Measurements from ENCODE around the gene API5. TPM values are rescaled to one million over a fixed set of nuclear protein-coding genes. Genes with fewer than 3 reads are reported as not detected.

API5 gene
- total RNA-seq, 2 donors from 2014 or later, result 48.9 to 133 TPM

DNA sequence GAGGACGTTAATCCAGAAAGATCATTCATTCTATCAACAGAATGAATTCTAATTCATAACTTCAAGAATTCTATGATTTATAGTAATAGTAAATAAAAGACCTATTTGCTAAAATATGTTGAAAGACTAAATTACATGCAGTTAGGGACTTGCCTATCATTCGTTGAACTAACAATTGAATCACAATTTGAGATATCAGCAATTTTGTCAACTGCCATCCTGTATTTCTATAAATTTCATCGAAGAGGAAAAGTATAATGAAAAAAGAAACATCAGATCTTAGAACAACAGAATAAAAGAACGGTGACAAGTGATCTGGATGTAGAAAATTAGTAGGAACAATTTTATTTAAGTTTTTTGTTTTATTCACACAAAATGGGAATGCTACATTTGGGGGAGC, 42.5 kb downstream of the API5 start:
- TF ChIP-seq, protein P1, sequence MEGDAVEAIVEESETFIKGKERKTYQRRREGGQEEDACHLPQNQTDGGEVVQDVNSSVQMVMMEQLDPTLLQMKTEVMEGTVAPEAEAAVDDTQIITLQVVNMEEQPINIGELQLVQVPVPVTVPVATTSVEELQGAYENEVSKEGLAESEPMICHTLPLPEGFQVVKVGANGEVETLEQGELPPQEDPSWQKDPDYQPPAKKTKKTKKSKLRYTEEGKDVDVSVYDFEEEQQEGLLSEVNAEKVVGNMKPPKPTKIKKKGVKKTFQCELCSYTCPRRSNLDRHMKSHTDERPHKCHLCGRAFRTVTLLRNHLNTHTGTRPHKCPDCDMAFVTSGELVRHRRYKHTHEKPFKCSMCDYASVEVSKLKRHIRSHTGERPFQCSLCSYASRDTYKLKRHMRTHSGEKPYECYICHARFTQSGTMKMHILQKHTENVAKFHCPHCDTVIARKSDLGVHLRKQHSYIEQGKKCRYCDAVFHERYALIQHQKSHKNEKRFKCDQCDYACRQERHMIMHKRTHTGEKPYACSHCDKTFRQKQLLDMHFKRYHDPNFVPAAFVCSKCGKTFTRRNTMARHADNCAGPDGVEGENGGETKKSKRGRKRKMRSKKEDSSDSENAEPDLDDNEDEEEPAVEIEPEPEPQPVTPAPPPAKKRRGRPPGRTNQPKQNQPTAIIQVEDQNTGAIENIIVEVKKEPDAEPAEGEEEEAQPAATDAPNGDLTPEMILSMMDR (IDR thresholded peaks at IDR 0.05), result no peak
- Histone ChIP-seq H3K27me3 (replicated peaks; ENCODE audit: insufficient read depth) (no peaks in the 10 kb centered on the region), H3K4me1 (ENCODE audit: control insufficient read depth in 1 of 2, low read depth in 2 of 2) (peaks cover 3 to 6% of the 10 kb centered on the region in 2 donors), H3K4me3 (no peak overlapping the region), H3K36me3 (no peaks in the 10 kb centered on the region), H3K9me3 (no peaks in the 10 kb centered on the region), H3K27ac (no peak overlapping the region)
- no peak for DNase-seq (ENCODE audit: low spot score)
- no peak for ATAC-seq (ENCODE audit: insufficient number of reproducible peaks, low FRiP score, low read depth)

DNA sequence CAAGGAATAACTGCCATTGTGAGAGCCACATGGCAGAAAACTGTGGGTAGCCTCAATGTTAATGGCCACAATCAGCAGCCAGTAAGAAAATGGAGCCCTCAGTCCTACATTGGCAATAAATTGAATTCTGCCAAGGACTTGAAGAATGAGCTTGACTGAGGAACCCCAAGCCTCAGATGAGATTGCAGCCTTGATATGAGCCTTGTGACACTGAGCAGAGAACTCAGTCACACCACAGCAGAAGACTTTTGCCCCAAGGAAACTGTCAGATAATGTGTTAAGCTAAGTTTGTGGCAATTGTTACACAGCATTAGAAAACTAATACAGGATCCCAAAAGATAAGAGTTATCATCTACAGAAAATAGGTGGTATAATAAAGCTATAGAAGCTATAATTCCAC, 44.5 kb downstream of the API5 start:
- no peaks in the 10 kb centered on the region for H3K36me3 ChIP-seq
- no peak overlapping the region for H3K4me3 ChIP-seq
- TF ChIP-seq, protein P1 (IDR thresholded peaks at IDR 0.05), result no peak
- H3K4me1 ChIP-seq (ENCODE audit: control insufficient read depth in 1 of 2, low read depth in 2 of 2), result peaks cover 14 to 24% of the 10 kb centered on the region in 2 donors
- no peak for ATAC-seq (ENCODE audit: insufficient number of reproducible peaks, low FRiP score, low read depth)
- no peaks in the 10 kb centered on the region for H3K27me3 ChIP-seq (replicated peaks; ENCODE audit: insufficient read depth)
- no peaks in the 10 kb centered on the region for H3K9me3 ChIP-seq
- no peak for DNase-seq (ENCODE audit: low spot score)
- no peak overlapping the region for H3K27ac ChIP-seq

DNA sequence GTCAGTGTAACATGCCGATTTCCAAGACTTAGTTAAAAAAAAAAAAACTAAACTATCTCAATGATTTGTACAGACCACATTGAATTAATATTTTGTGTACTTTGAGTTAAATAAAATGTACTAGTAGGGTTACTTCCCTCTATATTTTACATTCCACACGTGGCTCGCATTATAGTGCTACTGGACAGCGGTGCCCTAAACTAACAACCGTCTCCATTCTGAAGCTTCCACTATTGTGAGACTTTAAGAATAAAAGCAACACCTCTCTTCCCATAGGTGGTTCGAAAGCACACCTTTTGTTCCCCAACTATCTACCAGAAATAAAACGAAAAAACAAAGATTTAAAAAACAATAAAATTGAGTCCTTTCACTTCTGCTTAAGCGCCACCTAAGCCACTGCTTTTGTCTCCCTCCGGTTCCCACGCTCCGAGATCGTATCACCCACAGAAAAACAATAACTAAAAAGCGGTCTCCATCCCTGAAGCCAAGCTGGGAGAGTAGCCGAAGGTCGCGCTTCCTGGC, 46.5 kb downstream of the API5 start:
- H3K9me3 ChIP-seq, result no peaks in the 10 kb centered on the region
- TF ChIP-seq, protein P1 (IDR thresholded peaks at IDR 0.05), result no peak
- H3K36me3 ChIP-seq, result no peaks in the 10 kb centered on the region
- no peaks in the 10 kb centered on the region for H3K27me3 ChIP-seq (replicated peaks; ENCODE audit: insufficient read depth)
- H3K27ac ChIP-seq, result peak overlapping the region; percentile 69 to 81
- ATAC-seq (ENCODE audit: insufficient number of reproducible peaks, low FRiP score, low read depth) (no peak), DNase-seq (ENCODE audit: low spot score) (no peak)
- peaks cover 14 to 25% of the 10 kb centered on the region in 2 donors for H3K4me1 ChIP-seq (ENCODE audit: control insufficient read depth in 1 of 2, low read depth in 2 of 2)
- H3K4me3 ChIP-seq, result peak overlapping the region; percentile 88

DNA sequence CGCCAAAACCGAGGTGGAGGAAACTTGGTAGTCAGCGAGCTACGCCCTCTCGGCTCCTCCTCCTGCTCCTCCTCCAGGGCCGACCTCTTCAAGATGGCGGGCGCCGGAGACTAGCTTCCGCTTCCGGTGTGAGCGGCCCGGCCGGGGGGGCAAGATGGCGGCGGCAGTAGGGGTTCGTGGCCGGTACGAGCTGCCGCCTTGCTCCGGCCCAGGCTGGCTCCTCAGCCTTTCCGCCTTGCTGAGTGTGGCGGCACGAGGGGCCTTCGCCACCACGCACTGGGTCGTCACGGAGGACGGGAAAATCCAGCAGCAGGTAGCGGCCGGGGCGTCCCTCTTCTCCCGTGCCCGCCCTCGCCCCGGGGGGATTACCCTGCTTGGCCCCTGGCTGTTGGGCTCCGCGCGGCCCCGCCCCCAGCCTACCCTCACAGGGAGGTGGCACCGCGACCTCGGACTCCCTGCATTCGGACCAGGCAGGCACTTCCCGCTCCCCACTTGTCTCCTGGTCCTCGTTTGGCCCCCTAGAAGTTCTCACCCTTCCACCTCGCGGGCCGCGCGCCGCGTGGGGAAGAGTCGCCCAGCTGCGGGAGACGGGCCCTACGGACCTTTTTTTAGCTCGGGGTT, 47.1 kb downstream of the API5 start, which contains the start of gene TTC17:
TTC17 (plus strand) TSS at position 120 of the 621 bp plus-strand sequence; CDS start at position 155, 35 bp downstream.
- ATAC-seq (ENCODE audit: insufficient number of reproducible peaks, low FRiP score, low read depth), result peak; percentile 94
- Histone ChIP-seq H3K27ac (peak within 1 kb of the TSS; percentile 69 to 81), H3K27me3 (replicated peaks; ENCODE audit: insufficient read depth) (no peaks in the 10 kb centered on the region), H3K9me3 (no peaks in the 10 kb centered on the region), H3K4me1 (ENCODE audit: control insufficient read depth in 1 of 2, low read depth in 2 of 2) (peaks cover 14 to 25% of the 10 kb centered on the region in 2 donors), H3K36me3 (no peaks in the 10 kb centered on the region), H3K4me3 (peak within 1 kb of the TSS; percentile 88)
- DNase-seq (ENCODE audit: low spot score), result peak; percentile 84
- TF ChIP-seq, protein P1 (IDR thresholded peaks at IDR 0.05), result no peak

DNA sequence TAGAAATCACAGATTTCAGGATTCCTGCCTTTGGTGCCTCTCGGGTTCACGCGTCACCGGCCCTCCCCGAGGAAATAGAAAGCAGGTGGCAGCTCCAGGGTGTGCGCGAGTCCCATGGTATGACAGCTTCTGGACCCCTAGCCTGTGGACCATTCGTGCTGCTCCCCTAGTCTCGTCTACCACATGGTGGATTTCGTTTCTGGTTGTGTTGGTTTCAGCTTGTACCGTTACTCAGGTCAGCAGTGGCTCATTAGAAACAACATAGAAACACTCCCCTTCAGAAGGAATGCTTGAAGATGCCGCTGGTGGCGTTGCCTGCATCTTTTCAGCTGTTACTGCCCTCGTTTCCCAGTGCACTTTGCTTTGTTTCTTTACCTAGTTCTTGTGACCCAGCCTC, 47.6 kb downstream of the API5 start:
- Histone ChIP-seq H3K4me1 (ENCODE audit: control insufficient read depth in 1 of 2, low read depth in 2 of 2) (peaks cover 14 to 25% of the 10 kb centered on the region in 2 donors), H3K4me3 (peak overlapping the region; percentile 88), H3K9me3 (no peaks in the 10 kb centered on the region), H3K27ac (peak overlapping the region; percentile 69 to 81), H3K27me3 (replicated peaks; ENCODE audit: insufficient read depth) (no peaks in the 10 kb centered on the region), H3K36me3 (no peaks in the 10 kb centered on the region)
- DNase-seq (ENCODE audit: low spot score), result no peak
- no peak for ATAC-seq (ENCODE audit: insufficient number of reproducible peaks, low FRiP score, low read depth)
- TF ChIP-seq, protein P1 (IDR thresholded peaks at IDR 0.05), result no peak

All from thoracic aorta (tissue), 2 donors.